Measurements from ENCODE around the gene NTM. TPM values are rescaled to one million over a fixed set of nuclear protein-coding genes. Genes with fewer than 3 reads are reported as not detected.

NTM gene
- total RNA-seq, 1 donor from 2014 or later, result 92.1 TPM

DNA sequence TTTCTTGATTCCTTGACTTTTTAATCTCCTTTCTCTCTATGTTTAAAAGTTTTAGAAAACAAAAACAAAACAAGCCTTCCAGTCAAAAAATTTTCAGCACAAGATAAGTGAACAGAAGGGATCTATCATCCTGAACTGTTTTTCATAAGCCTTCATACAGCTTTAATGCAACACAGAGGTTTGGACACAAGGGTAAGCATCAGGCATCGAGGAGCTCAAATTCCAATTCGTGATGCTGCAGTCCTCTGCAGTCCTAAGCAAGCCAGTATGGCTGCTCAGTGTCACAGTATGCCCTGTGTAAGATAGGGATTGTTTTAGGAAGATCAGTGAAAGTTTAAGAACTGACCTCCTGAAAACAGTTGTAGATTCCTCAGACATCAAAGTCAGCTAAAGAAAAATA lies 740.9 kb downstream of the NTM start:
- H3K27ac Mint-ChIP-seq (ENCODE audit: unreplicated experiment), result peak overlapping the region; percentile 88
- no peak overlapping the region for H3K4me3 Mint-ChIP-seq (ENCODE audit: unreplicated experiment)
- no peaks in the 10 kb centered on the region for H3K9me3 Mint-ChIP-seq (ENCODE audit: low read depth)
- H3K27me3 Mint-ChIP-seq (ENCODE audit: low read depth), result no peaks in the 10 kb centered on the region
- DNase-seq (ENCODE audit: low spot score), result no peak
- peaks cover 43% of the 10 kb centered on the region for H3K4me1 Mint-ChIP-seq (ENCODE audit: low read depth)
- peaks cover 1% of the 10 kb centered on the region for H3K36me3 Mint-ChIP-seq (ENCODE audit: low read depth)
- TF ChIP-seq, protein P1, sequence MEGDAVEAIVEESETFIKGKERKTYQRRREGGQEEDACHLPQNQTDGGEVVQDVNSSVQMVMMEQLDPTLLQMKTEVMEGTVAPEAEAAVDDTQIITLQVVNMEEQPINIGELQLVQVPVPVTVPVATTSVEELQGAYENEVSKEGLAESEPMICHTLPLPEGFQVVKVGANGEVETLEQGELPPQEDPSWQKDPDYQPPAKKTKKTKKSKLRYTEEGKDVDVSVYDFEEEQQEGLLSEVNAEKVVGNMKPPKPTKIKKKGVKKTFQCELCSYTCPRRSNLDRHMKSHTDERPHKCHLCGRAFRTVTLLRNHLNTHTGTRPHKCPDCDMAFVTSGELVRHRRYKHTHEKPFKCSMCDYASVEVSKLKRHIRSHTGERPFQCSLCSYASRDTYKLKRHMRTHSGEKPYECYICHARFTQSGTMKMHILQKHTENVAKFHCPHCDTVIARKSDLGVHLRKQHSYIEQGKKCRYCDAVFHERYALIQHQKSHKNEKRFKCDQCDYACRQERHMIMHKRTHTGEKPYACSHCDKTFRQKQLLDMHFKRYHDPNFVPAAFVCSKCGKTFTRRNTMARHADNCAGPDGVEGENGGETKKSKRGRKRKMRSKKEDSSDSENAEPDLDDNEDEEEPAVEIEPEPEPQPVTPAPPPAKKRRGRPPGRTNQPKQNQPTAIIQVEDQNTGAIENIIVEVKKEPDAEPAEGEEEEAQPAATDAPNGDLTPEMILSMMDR (IDR thresholded peaks at IDR 0.05), result no peak

- TF ChIP-seq, protein P1 (IDR thresholded peaks at IDR 0.05), result no peak
- Mint-ChIP-seq H3K36me3 (ENCODE audit: low read depth) (peaks cover 1% of the 10 kb centered on the region), H3K9me3 (ENCODE audit: low read depth) (no peaks in the 10 kb centered on the region), H3K4me1 (ENCODE audit: low read depth) (peaks cover 41% of the 10 kb centered on the region), H3K27ac (ENCODE audit: unreplicated experiment) (peak overlapping the region; percentile 88), H3K4me3 (ENCODE audit: unreplicated experiment) (no peak overlapping the region), H3K27me3 (ENCODE audit: low read depth) (no peaks in the 10 kb centered on the region)
- no peak for DNase-seq (ENCODE audit: low spot score)
Observed at GRCh38 chr11:132111838-132112237, 741.4 kb downstream of the NTM start.

- Mint-ChIP-seq H3K27ac (ENCODE audit: unreplicated experiment) (peak overlapping the region; percentile 88), H3K9me3 (ENCODE audit: low read depth) (no peaks in the 10 kb centered on the region), H3K36me3 (ENCODE audit: low read depth) (peaks cover 1% of the 10 kb centered on the region), H3K4me3 (ENCODE audit: unreplicated experiment) (no peak overlapping the region), H3K4me1 (ENCODE audit: low read depth) (peaks cover 44% of the 10 kb centered on the region), H3K27me3 (ENCODE audit: low read depth) (no peaks in the 10 kb centered on the region)
- TF ChIP-seq, protein P1 (IDR thresholded peaks at IDR 0.05), result no peak
- no peak for DNase-seq (ENCODE audit: low spot score)
Observed at GRCh38 chr11:132112846-132113245, 742.4 kb downstream of the NTM start.

- H3K27ac Mint-ChIP-seq (ENCODE audit: unreplicated experiment), result peak overlapping the region; percentile 30
- H3K27me3 Mint-ChIP-seq (ENCODE audit: low read depth), result no peaks in the 10 kb centered on the region
- H3K36me3 Mint-ChIP-seq (ENCODE audit: low read depth), result peaks cover 1% of the 10 kb centered on the region
- no peak for DNase-seq (ENCODE audit: low spot score)
- H3K4me3 Mint-ChIP-seq (ENCODE audit: unreplicated experiment), result no peak overlapping the region
- peaks cover 44% of the 10 kb centered on the region for H3K4me1 Mint-ChIP-seq (ENCODE audit: low read depth)
- no peaks in the 10 kb centered on the region for H3K9me3 Mint-ChIP-seq (ENCODE audit: low read depth)
- TF ChIP-seq, protein P1 (IDR thresholded peaks at IDR 0.05), result peak; percentile 70
Observed at GRCh38 chr11:132114185-132114584, 743.8 kb downstream of the NTM start.

- H3K4me1 Mint-ChIP-seq (ENCODE audit: low read depth), result peaks cover 44% of the 10 kb centered on the region
- H3K27ac Mint-ChIP-seq (ENCODE audit: unreplicated experiment), result no peak overlapping the region
- no peak for DNase-seq (ENCODE audit: low spot score)
- no peaks in the 10 kb centered on the region for H3K27me3 Mint-ChIP-seq (ENCODE audit: low read depth)
- H3K36me3 Mint-ChIP-seq (ENCODE audit: low read depth), result peaks cover 1% of the 10 kb centered on the region
- TF ChIP-seq, protein P1 (IDR thresholded peaks at IDR 0.05), result no peak
- H3K9me3 Mint-ChIP-seq (ENCODE audit: low read depth), result no peaks in the 10 kb centered on the region
- no peak overlapping the region for H3K4me3 Mint-ChIP-seq (ENCODE audit: unreplicated experiment)
Observed at GRCh38 chr11:132114743-132115142, 744.3 kb downstream of the NTM start.
